IMR-90 (cell line): ENCODE measurements around the gene CAST. TPM values are rescaled to one million over a fixed set of nuclear protein-coding genes. Genes with fewer than 3 reads are reported as not detected.

Experiments
- ATAC-seq: fragments of 200-7000 bp; cut with Tn5 transposase; 2 replicates; pipeline ENCODE4 v1.9.1; 2020; ENCODE audit warnings: low read depth, mild to moderate bottlenecking, moderate library complexity
- BruUV-seq: library from RNA; stranded (reverse); fragments of 400-500 nt; replicated peaks from 2 replicates; lab custom pipeline; 2021; lab: Mats Ljungman, UMichigan
- CTCF ChIA-PET: fragments of 300-600 bp; formaldehyde crosslinking; extraction: SDS; loops from one replicate; lab custom pipeline; 2021; ENCODE audit warnings: antibody characterized with exemption; lab: Yijun Ruan, JAX
- POLR2A ChIA-PET: fragments of 300-600 bp; sonication (Branson Sonifier 250); formaldehyde crosslinking; loops from one replicate; lab custom pipeline; 2022; ENCODE audit warnings: antibody characterized with exemption; ENCODE audit not compliant: unreplicated experiment; lab: Charles Lee
- DNase-seq: peaks from one replicate; pipeline ENCODE4 v3.0.0; 2013
- H2AFZ ChIP-seq: replicated peaks from 2 replicates; pipeline ENCODE3; 2013; ENCODE audit warnings: low read length, mild to moderate bottlenecking; ENCODE audit not compliant: poor library complexity
- H2AK5ac ChIP-seq: 2 replicates; pipeline ENCODE4 v1.6.1; 2013; ENCODE audit warnings: low read depth, low read length, inconsistent platforms
- H2AK9ac ChIP-seq: replicated peaks from 2 replicates; pipeline ENCODE3; 2013; ENCODE audit warnings: mild to moderate bottlenecking, low read depth, low read length, moderate library complexity; ENCODE audit not compliant: poor library complexity
- H2BK120ac ChIP-seq: 2 replicates; pipeline ENCODE4 v1.6.1; 2013; ENCODE audit warnings: low read depth, low read length, inconsistent platforms
- H2BK15ac ChIP-seq: 3 replicates; pipeline ENCODE4 v1.6.1; 2013; ENCODE audit warnings: low read depth, low read length, inconsistent platforms
- H2BK20ac ChIP-seq: 2 replicates; pipeline ENCODE4 v1.6.1; 2013; ENCODE audit warnings: low read depth, mild to moderate bottlenecking, inconsistent platforms, low read length, moderate library complexity
- H2BK5ac ChIP-seq: 2 replicates; pipeline ENCODE4 v1.6.1; 2013; ENCODE audit warnings: mild to moderate bottlenecking, low read depth, low read length, inconsistent platforms; ENCODE audit not compliant: poor library complexity, severe bottlenecking
- H3K14ac ChIP-seq: replicated peaks from 2 replicates; pipeline ENCODE4 v1.6.1; 2013; ENCODE audit warnings: low read depth, low read length, inconsistent platforms
- H3K18ac ChIP-seq: 2 replicates; pipeline ENCODE4 v1.6.1; 2013; ENCODE audit warnings: low read depth, low read length, control low read depth
- H3K23ac ChIP-seq: 2 replicates; pipeline ENCODE4 v1.6.1; 2013; ENCODE audit warnings: low read depth, low read length, inconsistent platforms
- H3K27ac ChIP-seq: 2 replicates; pipeline ENCODE4 v1.5.1; 2013; ENCODE audit warnings: mild to moderate bottlenecking, control low read depth, low read length; ENCODE audit not compliant: insufficient read depth
- H3K27me3 ChIP-seq: 2 replicates; pipeline ENCODE4 v1.6.1; 2013; ENCODE audit warnings: low read length; ENCODE audit not compliant: control insufficient read depth, insufficient read depth
- H3K36me3 ChIP-seq: 2 replicates; pipeline ENCODE4 v1.6.1; 2013; ENCODE audit warnings: low read length, mixed read lengths; ENCODE audit not compliant: control insufficient read depth, insufficient read depth
- H3K4ac ChIP-seq: 2 replicates; pipeline ENCODE4 v1.6.1; 2013; ENCODE audit warnings: low read depth, low read length, inconsistent platforms
- H3K4me1 ChIP-seq: 2 replicates; pipeline ENCODE4 v1.6.1; 2013; ENCODE audit warnings: low read length, mixed read lengths; ENCODE audit not compliant: control insufficient read depth, insufficient read depth
- H3K4me2 ChIP-seq: 2 replicates; pipeline ENCODE4 v1.6.1; 2013; ENCODE audit warnings: low read depth, mild to moderate bottlenecking, control low read depth, low read length, moderate library complexity
- H3K4me3 ChIP-seq: 2 replicates; pipeline ENCODE4 v1.5.1; 2013; ENCODE audit warnings: low read depth, mild to moderate bottlenecking, control low read depth, low read length, moderate library complexity; ENCODE audit not compliant: insufficient read depth
- H3K56ac ChIP-seq: 2 replicates; pipeline ENCODE4 v1.6.1; 2013; ENCODE audit warnings: low read length, inconsistent platforms; ENCODE audit not compliant: insufficient read depth; ENCODE audit errors: extremely low read depth
- H3K79me1 ChIP-seq, 2 experiments: 2 replicates each; pipeline ENCODE4 v1.6.1; 2013; ENCODE audit warnings: low read length in 2 of 2, inconsistent platforms in 1 of 2, low read depth in 1 of 2
- H3K9ac ChIP-seq: 2 replicates; pipeline ENCODE4 v1.6.1; 2013; ENCODE audit warnings: low read depth, low read length, control low read depth
- H3K9me1 ChIP-seq: 2 replicates; pipeline ENCODE4 v1.6.1; 2013; ENCODE audit warnings: low read length, inconsistent platforms; ENCODE audit not compliant: insufficient read depth
- H3K9me3 ChIP-seq: 2 replicates; pipeline ENCODE4 v1.6.1; 2013; ENCODE audit warnings: low read length; ENCODE audit not compliant: control insufficient read depth, insufficient read depth
- H4K20me1 ChIP-seq: 2 replicates; pipeline ENCODE4 v1.6.1; 2013; ENCODE audit warnings: low read length, inconsistent platforms; ENCODE audit not compliant: insufficient read depth
- H4K5ac ChIP-seq: 2 replicates; pipeline ENCODE4 v1.6.1; 2013; ENCODE audit warnings: mild to moderate bottlenecking, low read depth, low read length, control low read depth
- H4K8ac ChIP-seq, 2 experiments: 2 replicates each; pipeline ENCODE4 v1.6.1; 2013; ENCODE audit warnings: low read depth in 2 of 2, low read length in 2 of 2, control low read depth in 1 of 2, inconsistent platforms in 1 of 2
- H4K91ac ChIP-seq: 2 replicates; pipeline ENCODE4 v1.6.1; 2013; ENCODE audit warnings: low read depth, low read length, inconsistent platforms; ENCODE audit not compliant: insufficient read depth
- BHLHE40 ChIP-seq: fragments of 150-350 bp; IDR thresholded peaks from 2 replicates; pipeline ENCODE4 v1.6.1; 2016; ENCODE audit warnings: mild to moderate bottlenecking, low read depth, low read length
- FOS ChIP-seq: fragments of 150-350 bp; IDR thresholded peaks from 2 replicates; pipeline ENCODE4 v1.6.1; 2016; ENCODE audit warnings: low read depth, low read length
- MXI1 ChIP-seq: IDR thresholded peaks from 2 replicates; pipeline ENCODE4 v1.6.1; 2012; ENCODE audit warnings: low read depth, mild to moderate bottlenecking, low read length, moderate library complexity, borderline replicate concordance
- POLR2A ChIP-seq: IDR thresholded peaks from 2 replicates; pipeline ENCODE4 v1.6.1; 2012; ENCODE audit warnings: mild to moderate bottlenecking, low read depth, low read length
- RAD21 ChIP-seq: IDR thresholded peaks from 2 replicates; pipeline ENCODE4 v1.6.1; 2012; ENCODE audit warnings: low read length, improper control_type of control experiment
- RFX5 ChIP-seq: IDR thresholded peaks from 2 replicates; pipeline ENCODE4 v1.8.0; 2012; ENCODE audit warnings: low read depth, mild to moderate bottlenecking, low read length, moderate library complexity
- SMC3 ChIP-seq: fragments of 150-350 bp; IDR thresholded peaks from 2 replicates; pipeline ENCODE4 v1.6.1; 2016; ENCODE audit warnings: low read depth, mild to moderate bottlenecking, antibody characterized with exemption, low read length, moderate library complexity
- WGBS, 2 experiments: methylation state at CpG; one replicate each; pipeline versions ENCODE4 v1.1.5 to v1.1.7; 2013; ENCODE audit warnings: missing lambda C conversion rate in 2 of 2; ENCODE audit not compliant: insufficient read length in 1 of 2; ENCODE audit errors: extremely low coverage in 2 of 2; 5-methylcytosine and 5-hydroxymethylcytosine counted together
- dilution Hi-C: fragments of 300-500 bp; cut with HindIII; formaldehyde crosslinking; loops from one replicate; pipeline ENCODE4 v1.14.3; 2018; ENCODE audit warnings: low sequenced_read_pairs; ENCODE audit not compliant: unreplicated experiment
- in situ Hi-C: fragments of 300-500 bp; cut with MboI; formaldehyde crosslinking; loops from 3 replicates; pipeline ENCODE4 v1.14.3; 2019; ENCODE audit warnings: low sequenced_read_pairs, inconsistent platforms, mixed read lengths
- intact Hi-C: fragments of 100-400 bp; cut with micrococcal nuclease; formaldehyde crosslinking; loops from 2 replicates; pipeline ENCODE4 v1.10.0; 2022
- polyA plus RNA-seq, 3 experiments: library from polyadenylated mRNA; depleted of rRNA; stranded (reverse); fragments of >200 nt; gene quantifications; 2 replicates each; pipeline ENCODE4 v1.2.3, GENCODE V29; 2012; ENCODE audit warnings: low replicate concordance in 1 of 3
- total RNA-seq: library from RNA; depleted of rRNA; stranded (reverse); fragments of >200 nt; gene quantifications from 2 replicates; pipeline ENCODE4 v1.2.3, GENCODE V29; 2012
- TF ChIP-seq, protein P1 (sequence below): conservative IDR thresholded peaks from 2 replicates; pipeline ENCODE4 v1.5.1; 2012; ENCODE audit warnings: mild to moderate bottlenecking, low read depth, low read length, improper control_type of control experiment
- TF ChIP-seq, protein P2 (sequence below): fragments of 150-350 bp; IDR thresholded peaks from 2 replicates; pipeline ENCODE4 v1.6.1; 2017; ENCODE audit warnings: mild to moderate bottlenecking, antibody characterized with exemption, low read length, low read depth

The CAST gene
- total and polyA plus RNA-seq, 2 of the 4 experiments (the other 2 are of a cell fraction), result 91.3 to 128 TPM

DNA sequence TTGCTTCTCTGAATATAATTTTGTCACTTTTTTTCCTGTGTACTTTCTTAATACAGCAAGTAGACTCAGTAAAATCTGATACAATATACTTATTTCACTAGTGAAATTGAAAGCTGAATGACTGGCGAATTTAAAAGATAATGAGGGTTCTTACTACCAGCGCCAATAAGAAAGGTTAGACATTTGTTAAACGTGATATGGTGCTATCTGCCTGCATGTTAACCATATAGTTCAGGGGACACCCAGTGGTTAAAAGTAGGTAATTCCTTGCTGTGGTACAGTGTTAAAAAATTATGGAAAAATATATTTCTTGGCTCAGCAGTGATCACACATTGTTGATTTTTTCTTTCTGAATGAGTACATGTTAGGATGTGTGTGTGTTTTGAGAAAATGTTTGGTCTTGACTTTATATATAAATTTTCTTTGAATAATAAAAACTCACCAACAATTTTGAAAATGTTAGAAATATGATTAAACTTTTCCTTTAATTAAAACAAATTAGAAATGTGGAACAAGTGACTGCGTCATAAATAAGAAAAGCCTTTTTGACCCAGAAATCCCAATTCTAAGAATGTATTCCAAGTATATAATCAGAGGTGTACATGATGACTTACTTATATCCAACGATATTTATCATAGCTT is 25.8 kb downstream of the CAST start:
- Histone ChIP-seq H4K8ac (no peak overlapping the region), H3K9me1 (peaks cover 8% of the 10 kb centered on the region), H3K36me3 (peaks cover 7% of the 10 kb centered on the region), H3K4me3 (no peak overlapping the region), H3K9ac (no peak overlapping the region), H3K18ac (no peak overlapping the region), H2AK5ac (no peak overlapping the region), H4K20me1 (peaks cover 7% of the 10 kb centered on the region; the same call in 1 of the 2 replicates), H3K79me1 (peaks cover 20 to 51% of the 10 kb centered on the region in 2 experiments; a peak in 3 of 4 replicates), H3K4me1 (peaks cover 7% of the 10 kb centered on the region), H3K23ac (no peak overlapping the region), H2AFZ (no peak overlapping the region), H3K14ac (no peak overlapping the region), H2BK5ac (peak overlapping the region; percentile 33), H3K4ac (no peak overlapping the region), H2BK120ac (no peak overlapping the region), H2BK20ac (no peak overlapping the region), H2AK9ac (no peak overlapping the region), H3K27ac (no peak overlapping the region), H3K56ac (no peak overlapping the region), H3K4me2 (peak overlapping the region; percentile 77), H3K27me3 (no peaks in the 10 kb centered on the region), H2BK15ac (no peak overlapping the region), H3K9me3 (no peaks in the 10 kb centered on the region), H4K5ac (no peak overlapping the region), H4K91ac (no peak overlapping the region)
- ATAC-seq (peak; percentile 79), DNase-seq (peak; percentile 76)
- TF ChIP-seq BHLHE40 (peak; percentile 42; the same call in 1 of the 2 replicates), FOS (no peak), RFX5 (no peak), RAD21 (peak; percentile 85), MXI1 (no peak), POLR2A (no peak), SMC3 (peak; percentile 74)
- TF ChIP-seq, protein P1, sequence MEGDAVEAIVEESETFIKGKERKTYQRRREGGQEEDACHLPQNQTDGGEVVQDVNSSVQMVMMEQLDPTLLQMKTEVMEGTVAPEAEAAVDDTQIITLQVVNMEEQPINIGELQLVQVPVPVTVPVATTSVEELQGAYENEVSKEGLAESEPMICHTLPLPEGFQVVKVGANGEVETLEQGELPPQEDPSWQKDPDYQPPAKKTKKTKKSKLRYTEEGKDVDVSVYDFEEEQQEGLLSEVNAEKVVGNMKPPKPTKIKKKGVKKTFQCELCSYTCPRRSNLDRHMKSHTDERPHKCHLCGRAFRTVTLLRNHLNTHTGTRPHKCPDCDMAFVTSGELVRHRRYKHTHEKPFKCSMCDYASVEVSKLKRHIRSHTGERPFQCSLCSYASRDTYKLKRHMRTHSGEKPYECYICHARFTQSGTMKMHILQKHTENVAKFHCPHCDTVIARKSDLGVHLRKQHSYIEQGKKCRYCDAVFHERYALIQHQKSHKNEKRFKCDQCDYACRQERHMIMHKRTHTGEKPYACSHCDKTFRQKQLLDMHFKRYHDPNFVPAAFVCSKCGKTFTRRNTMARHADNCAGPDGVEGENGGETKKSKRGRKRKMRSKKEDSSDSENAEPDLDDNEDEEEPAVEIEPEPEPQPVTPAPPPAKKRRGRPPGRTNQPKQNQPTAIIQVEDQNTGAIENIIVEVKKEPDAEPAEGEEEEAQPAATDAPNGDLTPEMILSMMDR, result peak; percentile 78
- TF ChIP-seq, protein P2, sequence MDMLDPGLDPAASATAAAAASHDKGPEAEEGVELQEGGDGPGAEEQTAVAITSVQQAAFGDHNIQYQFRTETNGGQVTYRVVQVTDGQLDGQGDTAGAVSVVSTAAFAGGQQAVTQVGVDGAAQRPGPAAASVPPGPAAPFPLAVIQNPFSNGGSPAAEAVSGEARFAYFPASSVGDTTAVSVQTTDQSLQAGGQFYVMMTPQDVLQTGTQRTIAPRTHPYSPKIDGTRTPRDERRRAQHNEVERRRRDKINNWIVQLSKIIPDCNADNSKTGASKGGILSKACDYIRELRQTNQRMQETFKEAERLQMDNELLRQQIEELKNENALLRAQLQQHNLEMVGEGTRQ, result no peak
- intact Hi-C loops, result loop anchor here (1.0 to 10.0 kb wide), 2 partner anchors 74 to 343 kb away; no protein-coding TSS in a partner anchor
- ChIA-PET POLR2A (interaction anchor here (0.6 kb wide), 1 partner anchor 15 kb away, joined by 3 read pairs; no protein-coding TSS in a partner anchor), CTCF (interaction anchor here (0.6 to 2.0 kb wide), 7 partner anchors 18 to 1964 kb away, joined by 3 to 14 read pairs (median 5); no protein-coding TSS in a partner anchor)
- WGBS, 2 experiments, result no CpG with 5 or more reads among the region's 5 CpGs
- BruUV-seq, result no TSS peak
- in situ Hi-C loops, result loop anchor here (10.0 kb wide), 1 partner anchor 73 kb away; no protein-coding TSS in a partner anchor
- dilution Hi-C loops, result no loop called here
